ENCODE data around the gene IDUA.

GRCh38 chr4:992297-993110 lies 5.7 kb downstream of the IDUA start:
- TF ChIP-seq CTCF (IDR thresholded peaks at IDR 0.05; ENCODE audit: low read depth, low read length): no peak
- TF ChIP-seq EZH2phosphoT487 (IDR thresholded peaks at IDR 0.05; ENCODE audit: low read depth): no peak

All from OCI-LY3 (cell line).